Adrenal gland (tissue), 5 donors: Measurements from ENCODE around the gene RNF123.

Experiments used
- POLR2A ChIP-seq, 2 donors: fragments of 450-650 bp; IDR thresholded peaks; one replicate each; pipeline ENCODE4 v1.6.1; 2017; ENCODE audit warnings: antibody characterized with exemption in 2 of 2, mild to moderate bottlenecking in 2 of 2, moderate library complexity in 1 of 2
- TF ChIP-seq, protein P1 (sequence below), 6 experiments: fragments of 450-650 bp in 4 of 6; fragments of 200-600 bp in 2 of 6; sonication (generic) in 1 of 6; IDR thresholded peaks; 1 replicate in 5 of 6; 2 replicates in 1 of 6; pipeline versions ENCODE4 v1.5.1 to v1.8.0; 2016 to 2021; ENCODE audit warnings: antibody characterized with exemption in 6 of 6, mild to moderate bottlenecking in 2 of 6, moderate library complexity in 1 of 6
- donor health status: DM: no; HTN: no; CAD: no.

DNA sequence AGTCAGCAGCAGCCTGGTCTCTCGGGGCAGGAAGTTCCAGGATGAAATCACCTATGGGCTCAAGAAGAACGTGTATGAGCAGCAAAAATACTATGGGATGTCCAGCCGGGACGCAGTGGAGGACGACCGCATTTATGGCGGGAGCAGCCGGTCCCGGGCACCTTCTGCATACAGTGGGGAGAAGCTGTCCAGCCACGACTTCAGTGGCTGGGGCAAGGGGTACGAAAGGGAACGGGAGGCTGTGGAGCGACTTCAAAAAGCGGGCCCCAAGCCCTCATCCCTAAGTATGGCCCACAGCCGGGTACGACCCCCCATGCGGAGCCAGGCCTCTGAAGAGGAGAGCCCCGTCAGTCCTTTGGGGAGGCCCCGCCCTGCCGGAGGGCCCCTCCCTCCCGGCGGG is 27.3 kb upstream of the RNF123 start:
- TF ChIP-seq, protein P1, sequence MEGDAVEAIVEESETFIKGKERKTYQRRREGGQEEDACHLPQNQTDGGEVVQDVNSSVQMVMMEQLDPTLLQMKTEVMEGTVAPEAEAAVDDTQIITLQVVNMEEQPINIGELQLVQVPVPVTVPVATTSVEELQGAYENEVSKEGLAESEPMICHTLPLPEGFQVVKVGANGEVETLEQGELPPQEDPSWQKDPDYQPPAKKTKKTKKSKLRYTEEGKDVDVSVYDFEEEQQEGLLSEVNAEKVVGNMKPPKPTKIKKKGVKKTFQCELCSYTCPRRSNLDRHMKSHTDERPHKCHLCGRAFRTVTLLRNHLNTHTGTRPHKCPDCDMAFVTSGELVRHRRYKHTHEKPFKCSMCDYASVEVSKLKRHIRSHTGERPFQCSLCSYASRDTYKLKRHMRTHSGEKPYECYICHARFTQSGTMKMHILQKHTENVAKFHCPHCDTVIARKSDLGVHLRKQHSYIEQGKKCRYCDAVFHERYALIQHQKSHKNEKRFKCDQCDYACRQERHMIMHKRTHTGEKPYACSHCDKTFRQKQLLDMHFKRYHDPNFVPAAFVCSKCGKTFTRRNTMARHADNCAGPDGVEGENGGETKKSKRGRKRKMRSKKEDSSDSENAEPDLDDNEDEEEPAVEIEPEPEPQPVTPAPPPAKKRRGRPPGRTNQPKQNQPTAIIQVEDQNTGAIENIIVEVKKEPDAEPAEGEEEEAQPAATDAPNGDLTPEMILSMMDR (IDR thresholded peaks at IDR 0.05): no peak
- no peak for TF ChIP-seq POLR2A (IDR thresholded peaks at IDR 0.05)
